ENCODE data around the gene SETD1B.

GRCh38 chr12:121857322-121858246, 53.8 kb downstream of the SETD1B start:
- TF ChIP-seq RAD21 (conservative IDR thresholded peaks at IDR 0.05) (no peak), CTCF (IDR thresholded peaks at IDR 0.05; ENCODE audit: poor library complexity, severe bottlenecking) (no peak), EP300 (conservative IDR thresholded peaks at IDR 0.05; ENCODE audit: poor library complexity, severe bottlenecking) (no peak), POLR2AphosphoS5 (IDR thresholded peaks at IDR 0.05) (no peak), REST (IDR thresholded peaks at IDR 0.05; ENCODE audit: borderline replicate concordance) (no peak), MXI1 (conservative IDR thresholded peaks at IDR 0.05; ENCODE audit: poor library complexity, severe bottlenecking) (no peak)

Data from neural cell (in vitro differentiated cells).